Karpas-422 (cell line): ENCODE measurements around the gene PDK2. TPM values are rescaled to one million over a fixed set of nuclear protein-coding genes. Genes with fewer than 3 reads are reported as not detected.

Experiments used
- DNase-seq: peaks from one replicate; pipeline ENCODE4 v3.0.0-alpha.2; 2015
- H2AFZ ChIP-seq: fragments of 200-600 bp; sonication (generic); 2 replicates; pipeline ENCODE4 v1.6.1; 2014; ENCODE audit warnings: antibody characterized with exemption, low read length, mixed read lengths
- H3K27ac ChIP-seq: fragments of 200-600 bp; sonication (generic); 2 replicates; pipeline ENCODE4 v1.5.1; 2014; ENCODE audit warnings: mild to moderate bottlenecking, low read length, moderate library complexity
- H3K27me3 ChIP-seq: fragments of 200-600 bp; sonication (generic); 2 replicates; pipeline ENCODE4 v1.6.1; 2014; ENCODE audit warnings: low read length, mixed read lengths
- H3K36me3 ChIP-seq: fragments of 200-600 bp; sonication (generic); 2 replicates; pipeline ENCODE4 v1.6.1; 2014; ENCODE audit warnings: low read length, mixed read lengths; ENCODE audit not compliant: insufficient read depth
- H3K4me1 ChIP-seq: fragments of 200-600 bp; sonication (generic); 2 replicates; pipeline ENCODE4 v1.6.1; 2014; ENCODE audit warnings: mild to moderate bottlenecking, low read length, mixed read lengths
- H3K4me2 ChIP-seq: fragments of 200-600 bp; sonication (generic); 2 replicates; pipeline ENCODE4 v1.6.1; 2014; ENCODE audit warnings: low read length, low read depth, mild to moderate bottlenecking; ENCODE audit not compliant: poor library complexity, severe bottlenecking
- H3K4me3 ChIP-seq: fragments of 200-600 bp; sonication (generic); 2 replicates; pipeline ENCODE4 v1.5.1; 2014; ENCODE audit warnings: mild to moderate bottlenecking, antibody characterized with exemption, low read length, mixed read lengths
- H3K79me2 ChIP-seq: fragments of 200-600 bp; sonication (generic); 2 replicates; pipeline ENCODE4 v1.6.1; 2014; ENCODE audit warnings: mild to moderate bottlenecking, low read length, mixed read lengths
- H3K9ac ChIP-seq: fragments of 200-600 bp; sonication (generic); 2 replicates; pipeline ENCODE4 v1.6.0; 2014; ENCODE audit warnings: low read length
- H3K9me2 ChIP-seq: fragments of 200-600 bp; sonication (generic), shearing (Covaris generic); replicated peaks from 2 replicates; pipeline ENCODE4 v1.6.0; 2014; ENCODE audit warnings: mild to moderate bottlenecking, low read length, moderate library complexity; ENCODE audit not compliant: insufficient read depth
- H3K9me3 ChIP-seq: fragments of 300-700, 200-600 bp; sonication (generic); 2 replicates; pipeline ENCODE4 v1.6.1; 2014; ENCODE audit warnings: low read length, mixed read lengths
- H4K20me1 ChIP-seq: fragments of 200-600 bp; sonication (generic); 2 replicates; pipeline ENCODE4 v1.6.1; 2014; ENCODE audit warnings: mild to moderate bottlenecking, antibody characterized with exemption, low read length, low read depth; ENCODE audit not compliant: insufficient read depth
- total RNA-seq: library from RNA; depleted of rRNA; stranded (reverse); fragments of >200 nt; shearing (Covaris generic); gene quantifications from 2 replicates; pipeline ENCODE4 v1.2.3, GENCODE V29; 2014; ENCODE audit warnings: low replicate concordance

PDK2 gene
- total RNA-seq, 1 experiment from 2014 or later: not detected

DNA sequence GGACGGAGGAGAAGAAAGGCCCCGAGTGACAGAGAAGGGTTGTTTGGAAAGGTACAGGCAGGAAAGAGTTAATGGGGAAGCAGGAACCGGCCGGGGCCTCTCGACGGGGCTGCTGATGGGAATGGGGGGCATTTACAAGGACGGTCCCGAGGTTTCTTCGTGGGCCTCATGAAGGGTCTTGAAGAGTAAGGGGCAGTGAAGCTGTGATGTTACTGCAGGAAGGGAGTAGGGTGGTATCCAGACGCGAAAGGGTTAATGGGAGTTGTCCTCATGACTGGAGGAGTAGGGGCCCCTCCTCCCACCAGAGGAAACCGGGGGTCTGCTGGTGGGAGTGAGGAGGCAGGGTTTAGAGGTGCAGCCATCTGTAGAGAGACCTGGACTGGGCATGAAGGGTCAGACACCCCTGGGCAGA is 481 bp downstream of the PDK2 start:
- no peak overlapping the region for H2AFZ ChIP-seq
- H3K27me3 ChIP-seq: no peaks in the 10 kb centered on the region
- H3K4me3 ChIP-seq: no peak overlapping the region
- peaks cover 5% of the 10 kb centered on the region for H3K4me1 ChIP-seq
- H3K79me2 ChIP-seq: no peaks in the 10 kb centered on the region
- H3K4me2 ChIP-seq: no peak overlapping the region
- no peak overlapping the region for H3K27ac ChIP-seq
- no peaks in the 10 kb centered on the region for H3K36me3 ChIP-seq
- H4K20me1 ChIP-seq: 0 out of 2 replicates have a peak, but pooled peaks cover 3% of the 10 kb centered on the region
- no peaks in the 10 kb centered on the region for H3K9me2 ChIP-seq
- no peak overlapping the region for H3K9ac ChIP-seq
- DNase-seq: no peak
- no peaks in the 10 kb centered on the region for H3K9me3 ChIP-seq

DNA sequence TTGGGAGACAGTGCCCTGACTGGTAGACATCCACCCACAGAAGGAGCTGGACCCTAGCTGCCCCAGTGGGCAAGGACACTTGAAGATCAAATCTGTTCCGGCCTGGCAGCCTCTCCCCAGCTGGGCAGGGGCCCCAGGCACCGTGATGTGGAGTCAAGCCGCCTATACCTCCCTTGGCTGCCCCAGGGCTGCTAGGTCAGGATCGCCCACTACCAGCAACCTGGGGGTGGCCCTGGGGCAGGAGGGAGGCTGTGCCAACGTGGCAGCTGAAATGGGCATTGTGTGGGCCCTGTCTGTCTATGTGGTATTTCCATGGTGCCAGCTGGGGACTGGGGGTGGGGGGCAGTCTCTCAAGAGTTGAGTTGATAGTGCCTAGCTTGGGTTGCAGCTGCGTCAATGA is 941 bp downstream of the PDK2 start:
- Histone ChIP-seq H3K9me2 (no peaks in the 10 kb centered on the region), H3K27me3 (no peaks in the 10 kb centered on the region), H3K9me3 (no peaks in the 10 kb centered on the region), H3K36me3 (no peaks in the 10 kb centered on the region), H4K20me1 (0 out of 2 replicates have a peak, but pooled peaks cover 3% of the 10 kb centered on the region), H3K4me1 (peaks cover 10% of the 10 kb centered on the region), H3K4me2 (no peak overlapping the region), H3K79me2 (no peaks in the 10 kb centered on the region), H3K4me3 (no peak overlapping the region), H2AFZ (no peak overlapping the region), H3K9ac (no peak overlapping the region), H3K27ac (no peak overlapping the region)
- no peak for DNase-seq

DNA sequence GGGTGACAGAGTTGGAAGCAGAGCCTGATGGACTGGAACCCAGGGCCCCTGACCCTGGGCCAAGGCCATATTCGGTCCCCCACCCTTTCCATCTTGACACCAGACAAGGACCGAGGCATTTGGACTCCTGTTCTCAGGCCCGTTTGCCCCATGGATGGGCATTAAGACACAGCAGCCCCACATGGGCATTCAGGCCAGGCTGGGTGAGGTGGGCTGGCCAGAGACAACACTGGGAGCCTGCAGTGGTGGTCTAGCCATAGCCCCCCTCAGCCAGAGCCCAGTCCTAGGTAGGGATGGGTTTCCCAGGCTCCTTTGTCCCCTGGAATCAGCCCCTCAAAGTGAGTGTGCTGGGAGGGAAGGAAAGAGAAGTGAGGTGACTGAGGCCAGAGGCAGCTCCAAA is 1.6 kb downstream of the PDK2 start:
- Histone ChIP-seq H3K4me2 (no peak overlapping the region), H3K9me3 (no peaks in the 10 kb centered on the region), H2AFZ (no peak overlapping the region), H3K9me2 (no peaks in the 10 kb centered on the region), H3K79me2 (no peaks in the 10 kb centered on the region), H3K27ac (no peak overlapping the region), H3K27me3 (no peaks in the 10 kb centered on the region), H3K4me3 (no peak overlapping the region), H3K9ac (no peak overlapping the region), H3K36me3 (no peaks in the 10 kb centered on the region), H3K4me1 (peaks cover 16% of the 10 kb centered on the region), H4K20me1 (0 out of 2 replicates have a peak, but pooled peaks cover 3% of the 10 kb centered on the region)
- no peak for DNase-seq

DNA sequence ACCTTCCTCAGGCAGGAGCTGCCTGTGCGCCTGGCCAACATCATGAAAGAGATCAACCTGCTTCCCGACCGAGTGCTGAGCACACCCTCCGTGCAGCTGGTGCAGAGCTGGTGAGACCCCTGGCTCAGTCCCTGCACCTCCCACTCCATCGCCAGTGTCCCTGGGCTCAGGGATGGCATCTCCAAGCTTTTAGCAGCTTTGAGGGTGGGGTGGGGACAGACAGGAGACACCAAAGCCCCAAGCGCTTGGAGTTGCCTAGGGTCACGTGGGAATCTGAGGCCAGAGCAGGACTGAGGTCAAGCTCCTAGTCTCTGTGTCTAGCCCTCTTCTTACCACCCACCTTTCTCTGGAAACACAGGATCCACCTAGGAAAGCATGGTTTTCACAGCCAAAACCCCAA is 2.3 kb downstream of the PDK2 start:
- no peaks in the 10 kb centered on the region for H3K27me3 ChIP-seq
- no peaks in the 10 kb centered on the region for H3K79me2 ChIP-seq
- no peak for DNase-seq
- no peaks in the 10 kb centered on the region for H4K20me1 ChIP-seq
- H3K9me2 ChIP-seq: no peaks in the 10 kb centered on the region
- H3K4me1 ChIP-seq: peaks cover 21% of the 10 kb centered on the region
- H3K9me3 ChIP-seq: no peaks in the 10 kb centered on the region
- no peak overlapping the region for H3K9ac ChIP-seq
- H3K27ac ChIP-seq: no peak overlapping the region
- H2AFZ ChIP-seq: no peak overlapping the region
- H3K36me3 ChIP-seq: no peaks in the 10 kb centered on the region
- H3K4me3 ChIP-seq: no peak overlapping the region
- no peak overlapping the region for H3K4me2 ChIP-seq

DNA sequence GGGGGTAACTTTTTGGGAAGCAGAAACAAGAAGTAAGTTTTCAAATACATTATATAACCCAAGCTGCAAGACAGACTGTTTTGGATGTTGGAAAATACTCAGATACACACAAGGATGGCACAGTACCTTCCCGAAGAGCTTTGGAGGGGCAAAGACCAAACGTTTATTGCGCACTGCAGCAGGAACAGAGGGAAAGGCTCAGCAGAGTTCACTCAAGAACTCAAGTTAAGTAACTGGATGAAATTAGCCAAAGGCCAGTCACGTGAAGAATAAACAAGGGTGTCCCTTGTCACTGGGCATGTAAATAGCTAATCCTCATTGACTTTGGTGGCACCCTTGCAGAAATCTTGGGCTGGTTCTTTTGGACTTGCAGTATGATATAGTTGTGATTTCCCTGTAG is 2.8 kb downstream of the PDK2 start:
- Histone ChIP-seq H3K9me2 (no peaks in the 10 kb centered on the region), H3K9me3 (no peaks in the 10 kb centered on the region), H3K36me3 (no peaks in the 10 kb centered on the region), H2AFZ (no peak overlapping the region), H3K4me3 (no peak overlapping the region), H3K4me1 (peaks cover 21% of the 10 kb centered on the region), H3K27me3 (no peaks in the 10 kb centered on the region), H3K79me2 (no peaks in the 10 kb centered on the region), H4K20me1 (no peaks in the 10 kb centered on the region), H3K9ac (no peak overlapping the region), H3K27ac (no peak overlapping the region), H3K4me2 (no peak overlapping the region)
- no peak for DNase-seq

DNA sequence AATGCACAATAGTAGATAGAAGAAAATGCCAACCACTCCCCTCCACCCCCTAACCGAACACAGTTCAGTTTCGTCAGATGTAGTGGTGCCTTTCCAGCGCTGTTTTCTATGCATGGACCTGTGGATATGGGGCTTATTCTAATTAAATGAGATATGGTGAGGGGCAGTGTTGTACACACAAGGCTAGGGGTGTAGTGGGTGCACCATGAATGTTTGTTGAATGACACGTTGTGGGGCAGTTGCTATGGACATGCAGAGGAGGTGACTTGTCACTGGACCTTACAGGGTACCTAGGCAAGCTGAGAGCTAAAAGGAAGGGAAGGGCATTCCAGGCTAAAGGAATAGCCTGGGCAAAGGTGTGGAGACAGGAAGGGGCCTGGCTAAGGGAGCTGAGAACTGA is 3.4 kb downstream of the PDK2 start:
- Histone ChIP-seq H3K27ac (no peak overlapping the region), H3K4me1 (peaks cover 21% of the 10 kb centered on the region)

DNA sequence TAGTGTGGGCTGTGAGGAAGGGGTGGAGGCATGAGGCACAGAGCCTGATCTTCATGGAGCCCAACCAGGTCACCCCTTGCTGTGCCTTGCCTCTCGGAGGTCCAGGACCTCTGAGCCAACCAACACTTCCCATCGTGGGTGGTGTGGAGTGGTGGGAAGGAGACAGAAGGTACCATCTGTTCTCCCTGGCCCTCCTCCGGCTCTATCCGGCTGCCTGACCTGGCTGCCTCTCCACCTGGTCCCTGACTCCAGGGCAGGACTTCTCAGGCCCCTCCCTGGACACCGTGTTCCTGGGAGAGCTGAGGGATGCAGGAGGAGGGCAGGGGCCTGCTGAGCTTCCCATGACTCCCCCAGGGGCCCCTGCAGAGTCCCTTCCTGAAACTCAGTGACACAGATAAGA is 3.9 kb downstream of the PDK2 start:
- no peak overlapping the region for H2AFZ ChIP-seq
- H3K4me2 ChIP-seq: no peak overlapping the region
- no peaks in the 10 kb centered on the region for H3K9me2 ChIP-seq
- H3K27ac ChIP-seq: no peak overlapping the region
- DNase-seq: no peak
- H3K9ac ChIP-seq: no peak overlapping the region
- H4K20me1 ChIP-seq: no peaks in the 10 kb centered on the region
- H3K79me2 ChIP-seq: no peaks in the 10 kb centered on the region
- no peaks in the 10 kb centered on the region for H3K9me3 ChIP-seq
- H3K4me3 ChIP-seq: no peak overlapping the region
- no peaks in the 10 kb centered on the region for H3K36me3 ChIP-seq
- H3K4me1 ChIP-seq: peaks cover 21% of the 10 kb centered on the region
- H3K27me3 ChIP-seq: no peaks in the 10 kb centered on the region

More for the DNA sequence above, 3.4 kb downstream of the PDK2 start:
- H4K20me1 ChIP-seq: no peaks in the 10 kb centered on the region
- H3K9ac ChIP-seq: no peak overlapping the region
- H3K4me2 ChIP-seq: no peak overlapping the region
- no peak overlapping the region for H3K4me3 ChIP-seq
- H3K27me3 ChIP-seq: no peaks in the 10 kb centered on the region
- H2AFZ ChIP-seq: no peak overlapping the region
- H3K9me3 ChIP-seq: no peaks in the 10 kb centered on the region
- DNase-seq: no peak
- no peaks in the 10 kb centered on the region for H3K79me2 ChIP-seq
- H3K9me2 ChIP-seq: no peaks in the 10 kb centered on the region
- no peaks in the 10 kb centered on the region for H3K36me3 ChIP-seq

DNA sequence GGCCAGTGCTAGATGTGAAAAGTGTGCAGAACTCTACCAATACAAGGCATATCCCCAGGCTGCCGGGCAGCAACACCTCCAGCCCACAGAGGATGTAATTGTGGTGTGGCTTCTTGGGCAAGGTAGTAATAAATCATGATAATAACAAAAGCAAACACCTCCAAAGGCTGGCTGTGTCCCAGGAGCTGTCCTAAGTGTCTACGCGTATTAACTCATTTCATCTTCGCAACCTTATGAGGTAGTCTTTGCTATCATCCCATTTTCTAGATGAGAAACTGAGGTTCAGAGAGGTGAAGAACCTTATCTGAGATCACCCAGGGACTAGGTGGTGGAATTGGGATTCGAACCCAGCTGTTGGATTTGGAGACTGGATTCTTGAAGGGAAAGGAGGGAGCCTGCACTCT is 5.3 kb downstream of the PDK2 start:
- Histone ChIP-seq H3K4me1 (peaks cover 16% of the 10 kb centered on the region), H3K4me2 (peak overlapping the region; percentile 52), H3K79me2 (no peaks in the 10 kb centered on the region)

DNA sequence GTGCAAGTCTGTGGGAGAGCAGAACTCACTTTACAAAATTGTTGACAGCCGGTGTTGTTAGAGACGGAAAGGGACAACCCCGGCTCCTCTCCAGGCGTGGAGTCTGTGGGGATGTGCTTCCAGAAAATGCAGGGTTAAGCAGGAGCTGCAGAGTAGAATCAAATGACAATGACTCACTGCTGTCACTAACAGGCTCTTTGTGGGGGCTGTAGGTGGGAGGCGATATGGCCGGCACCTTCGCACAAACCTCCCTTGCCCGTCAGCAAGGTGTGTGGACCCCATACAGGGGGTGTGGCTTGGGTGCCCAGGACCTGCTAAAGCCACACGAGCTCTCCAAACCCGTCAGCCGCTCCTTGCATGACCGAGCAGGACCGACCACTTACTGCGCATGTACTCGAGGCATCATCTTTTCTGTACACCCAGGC is 5.8 kb downstream of the PDK2 start:
- no peak overlapping the region for H3K27ac ChIP-seq
- H3K4me1 ChIP-seq: peaks cover 16% of the 10 kb centered on the region
- no peaks in the 10 kb centered on the region for H3K27me3 ChIP-seq
- H3K36me3 ChIP-seq: no peaks in the 10 kb centered on the region
- H3K9ac ChIP-seq: no peak overlapping the region
- H3K9me2 ChIP-seq: no peaks in the 10 kb centered on the region
- H3K79me2 ChIP-seq: no peaks in the 10 kb centered on the region
- no peaks in the 10 kb centered on the region for H4K20me1 ChIP-seq
- H3K4me2 ChIP-seq: peak overlapping the region; percentile 52
- no peak overlapping the region for H2AFZ ChIP-seq
- no peak for DNase-seq
- peak overlapping the region; percentile 35; the same call in 1 of the 2 replicates for H3K4me3 ChIP-seq
- no peaks in the 10 kb centered on the region for H3K9me3 ChIP-seq

More for the DNA sequence above, 5.3 kb downstream of the PDK2 start:
- no peak for DNase-seq
- H2AFZ ChIP-seq: no peak overlapping the region
- H3K27ac ChIP-seq: no peak overlapping the region
- H3K9me3 ChIP-seq: no peaks in the 10 kb centered on the region
- no peak overlapping the region for H3K9ac ChIP-seq
- H3K9me2 ChIP-seq: no peaks in the 10 kb centered on the region
- H3K36me3 ChIP-seq: no peaks in the 10 kb centered on the region
- H3K4me3 ChIP-seq: no peak overlapping the region
- H4K20me1 ChIP-seq: no peaks in the 10 kb centered on the region
- H3K27me3 ChIP-seq: no peaks in the 10 kb centered on the region
